K562 (cell line): Measurements from ENCODE around the gene TRAF3IP1. TPM values are rescaled to one million over a fixed set of nuclear protein-coding genes. Genes with fewer than 3 reads are reported as not detected.

Source experiments
- CREBBP ChIP-seq: IDR thresholded peaks from one replicate; pipeline ENCODE4 v1.6.1; 2012; ENCODE audit warnings: low read depth, mild to moderate bottlenecking, control low read depth, inconsistent platforms, low read length
- KDM4B ChIP-seq, 2 experiments: fragments of 450-650 bp in 1 of 2; sonication (generic) in 1 of 2; IDR thresholded peaks; 2 replicates each; pipeline ENCODE4 v1.6.1; 2016 to 2017; ENCODE audit warnings: borderline replicate concordance in 2 of 2, antibody characterized with exemption in 1 of 2, low read depth in 1 of 2, mild to moderate bottlenecking in 1 of 2
- PTTG1 ChIP-seq: fragments of 450-650 bp; IDR thresholded peaks from 2 replicates; pipeline ENCODE4 v1.6.1; 2016; ENCODE audit warnings: low read depth, mild to moderate bottlenecking, missing genetic modification characterization, missing compliant biosample characterization
- STAT5A ChIP-seq: IDR thresholded peaks from 2 replicates; pipeline ENCODE4 v1.6.1; 2012; ENCODE audit warnings: low read length, inconsistent platforms, borderline replicate concordance
- ZBTB2 ChIP-seq: fragments of 450-650 bp; IDR thresholded peaks from 2 replicates; pipeline ENCODE4 v1.6.1; 2016; ENCODE audit warnings: antibody characterized with exemption
- ZBTB43 ChIP-seq: sonication (generic); formaldehyde crosslinking; IDR thresholded peaks from 2 replicates; pipeline ENCODE4 v1.8.0; 2023; ENCODE audit warnings: mild to moderate bottlenecking, missing genetic modification reagents
- ZC3H8 ChIP-seq: fragments of 450-650 bp; IDR thresholded peaks from 2 replicates; pipeline ENCODE4 v1.6.1; 2017
- ZFP36 ChIP-seq: fragments of 150-350 bp; IDR thresholded peaks from 2 replicates; pipeline ENCODE4 v1.6.1; 2018; ENCODE audit warnings: low read length, low read depth; ENCODE audit not compliant: partially characterized antibody
- ZKSCAN1 ChIP-seq: fragments of 150-350 bp; IDR thresholded peaks from 2 replicates; pipeline ENCODE4 v1.6.1; 2016; ENCODE audit warnings: low read depth, low read length
- ZSCAN29 ChIP-seq: fragments of 450-650 bp; IDR thresholded peaks from 2 replicates; pipeline ENCODE4 v1.6.1; 2017
- polyA plus RNA-seq, 8 experiments: library from polyadenylated mRNA; depleted of rRNA in 4 of 8; stranded (reverse) in 5 of 8; unstranded in 3 of 8; fragments of >200 nt; fragmentation: Nextera tagmentation in 2 of 8; fragmentation: Illumina TruSeq in 1 of 8; extraction: Ambion mirVana in 2 of 8; extraction: Trizol in 1 of 8; gene quantifications; 2 replicates each; pipeline versions ENCODE4 v1.2.1 to v1.2.3, GENCODE V29; 2011 to 2014; ENCODE audit warnings: inconsistent platforms in 1 of 8, missing spikeins in 1 of 8
- total RNA-seq, 7 experiments: library from RNA; depleted of rRNA in 6 of 7; stranded (reverse); fragments of >200 nt in 6 of 7; fragmentation: Illumina TruSeq in 2 of 7; extraction: Trizol in 2 of 7; gene quantifications; 2 replicates each; pipeline versions ENCODE4 v1.2.1 to v1.2.3, GENCODE V29; 2011 to 2021; ENCODE audit warnings: low replicate concordance in 1 of 7

Gene TRAF3IP1
- total and polyA plus RNA-seq, 9 of the 15 experiments (the other 6 are each of a cell fraction or from before 2014, with no cell fraction given) = 1.3 to 7.4 (median 3.4) TPM

- TF ChIP-seq ZFP36 = no peak
- no peak for TF ChIP-seq PTTG1 (tag)
- TF ChIP-seq ZBTB43 = no peak
- no peak for TF ChIP-seq ZKSCAN1
- TF ChIP-seq KDM4B (IDR thresholded peaks at IDR 0.05; ENCODE audit: borderline replicate concordance in 2 of 2, low read depth in 1 of 2) = no peak
- no peak for TF ChIP-seq ZBTB2
- TF ChIP-seq CREBBP = no peak
- TF ChIP-seq ZC3H8 = no peak
- no peak for TF ChIP-seq ZSCAN29
- TF ChIP-seq STAT5A = no peak
These were observed 34.2 kb upstream of the TRAF3IP1 start (continued) for GRCh38 chr2:238286095-238286494.
